Panc1 (cell line): ENCODE measurements around the gene OR1I1.
"Not testable (repeated sequence)": the region's sequence is repeated elsewhere in the genome, so short reads cannot be mapped to it uniquely, and the experiment has no call there.

ENCODE experiments used
- CTCF ChIP-seq: fragments of 450-650 bp; IDR thresholded peaks from 2 replicates; pipeline ENCODE4 v1.5.1; 2017; ENCODE audit warnings: mild to moderate bottlenecking
- POLR2AphosphoS5 ChIP-seq: IDR thresholded peaks from 2 replicates; pipeline ENCODE4 v1.6.1; 2012; ENCODE audit warnings: mild to moderate bottlenecking, low read depth, low read length, moderate library complexity
- SIN3A ChIP-seq: IDR thresholded peaks from 2 replicates; pipeline ENCODE4 v1.6.1; 2012; ENCODE audit warnings: low read depth, mild to moderate bottlenecking, low read length, moderate library complexity, borderline replicate concordance; ENCODE audit not compliant: insufficient read depth

GRCh38 chr19:15080002-15080401 is 2.0 kb upstream of the OR1I1 start:
- TF ChIP-seq POLR2AphosphoS5, CTCF, SIN3A: not testable (repeated sequence)
